ENCODE results near the gene PPM1H. TPM values are rescaled to one million over a fixed set of nuclear protein-coding genes. Genes with fewer than 3 reads are reported as not detected.
"Not testable (repeated sequence)": the region's sequence is repeated elsewhere in the genome, so short reads cannot be mapped to it uniquely, and the experiment has no call there.

The PPM1H gene
- polyA plus RNA-seq, 1 donor from 2014 or later: not detected

GRCh38 chr12:62832558-62832957, 102.4 kb downstream of the PPM1H start:
- peaks cover 1% of the 10 kb centered on the region for H3K27me3 Mint-ChIP-seq
- H3K4me3 Mint-ChIP-seq: no peak overlapping the region
- peaks cover 0 to 3% (median 3%) of the 10 kb centered on the region in 3 donors for H3K4me1 Mint-ChIP-seq
- no peak overlapping the region for H3K27ac Mint-ChIP-seq
- H3K36me3 Mint-ChIP-seq: no peaks in the 10 kb centered on the region
- H3K9me3 Mint-ChIP-seq: no peaks in the 10 kb centered on the region

- H3K27me3 Mint-ChIP-seq: peaks cover 1% of the 10 kb centered on the region
- no peaks in the 10 kb centered on the region for H3K36me3 Mint-ChIP-seq
- H3K27ac Mint-ChIP-seq: no peak overlapping the region
- H3K4me1 Mint-ChIP-seq: peaks cover 0 to 3% (median 3%) of the 10 kb centered on the region in 3 donors
- H3K9me3 Mint-ChIP-seq: no peaks in the 10 kb centered on the region
- no peak overlapping the region for H3K4me3 Mint-ChIP-seq
These were observed 102.9 kb downstream of the PPM1H start for GRCh38 chr12:62832027-62832426.

- Mint-ChIP-seq H3K27ac (no peak overlapping the region), H3K36me3 (no peaks in the 10 kb centered on the region), H3K27me3 (no peaks in the 10 kb centered on the region), H3K4me3 (no peak overlapping the region), H3K9me3 (peaks cover 0 to 1% (median 0%) of the 10 kb centered on the region in 3 donors), H3K4me1 (no peaks in the 10 kb centered on the region)
These were observed 107.1 kb downstream of the PPM1H start for GRCh38 chr12:62827855-62828254.

DNA sequence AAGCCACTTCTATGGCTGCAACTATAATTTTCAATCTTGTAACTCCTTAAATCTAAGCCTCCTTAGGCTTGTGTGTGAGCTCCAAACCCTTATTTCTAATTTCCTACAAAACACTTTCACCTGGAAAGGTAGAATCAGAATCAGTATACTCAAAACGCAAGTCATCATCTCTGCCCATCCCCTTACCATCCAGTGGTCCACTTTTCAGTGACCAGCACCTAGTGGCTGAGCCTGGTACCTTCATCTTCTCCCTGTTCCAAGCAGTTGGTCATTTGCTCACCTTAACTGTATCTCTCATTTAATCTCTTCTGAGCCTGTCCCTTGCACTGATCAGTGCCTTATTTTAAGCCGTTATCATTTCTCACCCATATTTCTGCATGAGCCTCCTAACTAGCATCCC, 107.9 kb downstream of the PPM1H start:
- H3K27ac Mint-ChIP-seq: no peak overlapping the region
- no peak overlapping the region for H3K4me3 Mint-ChIP-seq
- H3K36me3 Mint-ChIP-seq: no peaks in the 10 kb centered on the region
- H3K27me3 Mint-ChIP-seq: peaks cover 2% of the 10 kb centered on the region
- peaks cover 0 to 3% (median 0%) of the 10 kb centered on the region in 3 donors for H3K9me3 Mint-ChIP-seq
- no peaks in the 10 kb centered on the region for H3K4me1 Mint-ChIP-seq

- Mint-ChIP-seq H3K27me3 (peaks cover 16% of the 10 kb centered on the region), H3K27ac (no peak overlapping the region), H3K36me3 (no peaks in the 10 kb centered on the region), H3K9me3 (peaks cover 0 to 1% (median 0%) of the 10 kb centered on the region in 3 donors), H3K4me3 (no peak overlapping the region), H3K4me1 (no peaks in the 10 kb centered on the region)
These were observed 117.2 kb downstream of the PPM1H start for GRCh38 chr12:62817556-62818271.

GRCh38 chr12:62814243-62814642, 120.7 kb downstream of the PPM1H start:
- Mint-ChIP-seq H3K4me1 (no peaks in the 10 kb centered on the region), H3K4me3 (no peak overlapping the region)

GRCh38 chr12:62813031-62813829, 121.7 kb downstream of the PPM1H start:
- no peak overlapping the region for H3K27ac Mint-ChIP-seq
- peak overlapping the region in 2 of 4 donors; percentile 72 to 87 for H3K4me3 Mint-ChIP-seq
- H3K27me3 Mint-ChIP-seq: peaks cover 11% of the 10 kb centered on the region
- no peaks in the 10 kb centered on the region for H3K36me3 Mint-ChIP-seq
- H3K9me3 Mint-ChIP-seq: no peaks in the 10 kb centered on the region
- H3K4me1 Mint-ChIP-seq: no peaks in the 10 kb centered on the region

More at GRCh38 chr12:62814243-62814642, 120.7 kb downstream of the PPM1H start:
- Mint-ChIP-seq H3K27me3 (peaks cover 11% of the 10 kb centered on the region), H3K9me3 (no peaks in the 10 kb centered on the region), H3K27ac (no peak overlapping the region), H3K36me3 (no peaks in the 10 kb centered on the region)

GRCh38 chr12:62811481-62811880, 123.5 kb downstream of the PPM1H start:
- H3K4me1 Mint-ChIP-seq, H3K4me3 Mint-ChIP-seq, H3K27ac Mint-ChIP-seq, H3K9me3 Mint-ChIP-seq, H3K27me3 Mint-ChIP-seq, H3K36me3 Mint-ChIP-seq: not testable (repeated sequence)

- Mint-ChIP-seq H3K4me1 (no peaks in the 10 kb centered on the region), H3K27ac (no peak overlapping the region)
These were observed 126.6 kb downstream of the PPM1H start for GRCh38 chr12:62808166-62808879.

DNA sequence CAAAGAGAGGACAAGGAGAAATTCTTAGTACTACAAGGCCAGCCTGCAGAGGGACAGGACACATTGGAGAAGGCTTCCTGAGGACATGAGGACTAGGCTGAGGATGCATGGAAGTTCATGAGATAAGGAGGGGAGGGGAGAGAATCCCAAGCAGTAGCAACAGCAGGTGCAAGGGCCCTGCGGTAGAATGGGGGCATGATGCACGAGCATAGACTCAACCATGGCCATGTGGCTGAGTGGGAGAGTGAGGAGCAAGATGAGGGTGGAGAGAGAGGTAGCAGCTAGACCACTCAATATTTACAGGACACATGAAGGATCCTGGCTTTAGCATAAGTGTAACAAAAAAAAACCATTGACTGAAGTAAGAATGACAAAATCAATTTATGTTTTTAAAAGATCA, 128.1 kb downstream of the PPM1H start:
- Mint-ChIP-seq H3K4me3 (no peak overlapping the region), H3K36me3 (no peaks in the 10 kb centered on the region), H3K4me1 (no peaks in the 10 kb centered on the region), H3K9me3 (peaks cover 0 to 1% (median 0%) of the 10 kb centered on the region in 3 donors), H3K27me3 (no peaks in the 10 kb centered on the region), H3K27ac (no peak overlapping the region)

More at GRCh38 chr12:62808166-62808879, 126.6 kb downstream of the PPM1H start:
- peaks cover 2% of the 10 kb centered on the region for H3K27me3 Mint-ChIP-seq
- H3K9me3 Mint-ChIP-seq: peaks cover 0 to 1% (median 0%) of the 10 kb centered on the region in 3 donors
- H3K36me3 Mint-ChIP-seq: no peaks in the 10 kb centered on the region
- H3K4me3 Mint-ChIP-seq: no peak overlapping the region

GRCh38 chr12:62806244-62806836, 128.6 kb downstream of the PPM1H start:
- Mint-ChIP-seq H3K27me3 (no peaks in the 10 kb centered on the region), H3K36me3 (no peaks in the 10 kb centered on the region), H3K4me1 (no peaks in the 10 kb centered on the region), H3K27ac (no peak overlapping the region), H3K4me3 (no peak overlapping the region), H3K9me3 (peaks cover 0 to 1% (median 0%) of the 10 kb centered on the region in 3 donors)

- H3K27me3 Mint-ChIP-seq: no peaks in the 10 kb centered on the region
- no peak overlapping the region for H3K4me3 Mint-ChIP-seq
- peaks cover 0 to 1% (median 0%) of the 10 kb centered on the region in 3 donors for H3K9me3 Mint-ChIP-seq
- no peak overlapping the region for H3K27ac Mint-ChIP-seq
- no peaks in the 10 kb centered on the region for H3K4me1 Mint-ChIP-seq
- H3K36me3 Mint-ChIP-seq: no peaks in the 10 kb centered on the region
These were observed 129.4 kb downstream of the PPM1H start for GRCh38 chr12:62805517-62805916.

GRCh38 chr12:62803756-62804155, 131.2 kb downstream of the PPM1H start:
- Mint-ChIP-seq H3K4me1 (peaks cover 0 to 3% (median 2%) of the 10 kb centered on the region in 3 donors), H3K9me3 (peaks cover 0 to 1% (median 0%) of the 10 kb centered on the region in 3 donors), H3K36me3 (no peaks in the 10 kb centered on the region), H3K27ac (no peak overlapping the region), H3K27me3 (peaks cover 1% of the 10 kb centered on the region), H3K4me3 (no peak overlapping the region)

GRCh38 chr12:62802984-62803383, 132.0 kb downstream of the PPM1H start:
- H3K4me1 Mint-ChIP-seq: peaks cover 0 to 3% (median 2%) of the 10 kb centered on the region in 3 donors
- no peak overlapping the region for H3K4me3 Mint-ChIP-seq
- H3K36me3 Mint-ChIP-seq: no peaks in the 10 kb centered on the region
- H3K27me3 Mint-ChIP-seq: peaks cover 1% of the 10 kb centered on the region
- H3K9me3 Mint-ChIP-seq: peaks cover 0 to 1% (median 0%) of the 10 kb centered on the region in 3 donors
- no peak overlapping the region for H3K27ac Mint-ChIP-seq

- Mint-ChIP-seq H3K36me3 (no peaks in the 10 kb centered on the region), H3K4me3 (no peak overlapping the region), H3K4me1 (peaks cover 0 to 3% (median 2%) of the 10 kb centered on the region in 3 donors), H3K27me3 (peaks cover 1% of the 10 kb centered on the region), H3K27ac (no peak overlapping the region), H3K9me3 (peaks cover 0 to 1% (median 0%) of the 10 kb centered on the region in 3 donors)
These were observed 132.6 kb downstream of the PPM1H start for GRCh38 chr12:62802321-62802720.
